WTC11 (cell line): ENCODE data around the gene CSPG4. TPM values are rescaled to one million over a fixed set of nuclear protein-coding genes. Genes with fewer than 3 reads are reported as not detected.

ENCODE experiments used
- ATAC-seq: fragments of 200-7000 bp; cut with Tn5 transposase; 2 replicates; pipeline ENCODE4 v1.10.0; 2021; ENCODE audit warnings: mild to moderate bottlenecking, moderate library complexity
- CTCF ChIA-PET: fragments of 300-600 bp; sonication (Branson Sonifier 250); formaldehyde crosslinking; loops from one replicate; lab custom pipeline; 2021; ENCODE audit warnings: antibody characterized with exemption; lab: Charles Lee
- POLR2A ChIA-PET: fragments of 350-600 bp; sonication (Branson Sonifier 250); formaldehyde crosslinking; loops from one replicate; lab custom pipeline; 2021; ENCODE audit warnings: antibody characterized with exemption; lab: Charles Lee
- DNase-seq: peaks from one replicate; pipeline ENCODE4 v3.0.0; 2021; ENCODE audit warnings: low spot score
- H3K27ac Mint-ChIP-seq: 2 replicates; pipeline ENCODE4 v1.8.0; 2021; ENCODE audit warnings: mixed read lengths
- H3K27me3 Mint-ChIP-seq: 2 replicates; pipeline ENCODE4 v1.8.0; 2021; ENCODE audit warnings: low read depth, mild to moderate bottlenecking, moderate library complexity, mixed read lengths
- H3K36me3 Mint-ChIP-seq: 2 replicates; pipeline ENCODE4 v1.8.0; 2021; ENCODE audit warnings: mixed read lengths
- H3K4me1 Mint-ChIP-seq: 2 replicates; pipeline ENCODE4 v1.8.0; 2022; ENCODE audit warnings: mixed read lengths
- H3K4me3 Mint-ChIP-seq: 2 replicates; pipeline ENCODE4 v1.8.0; 2021; ENCODE audit warnings: mild to moderate bottlenecking, moderate library complexity, mixed read lengths
- H3K9me3 Mint-ChIP-seq: 2 replicates; pipeline ENCODE4 v1.8.0; 2021; ENCODE audit warnings: mixed read lengths
- JAZF1 ChIP-seq: fragments of 250-450 bp; sonication (Bioruptor Pico); IDR thresholded peaks from 2 replicates; pipeline ENCODE4 v1.9.0; 2021; ENCODE audit warnings: moderate library complexity, mild to moderate bottlenecking, inconsistent platforms
- MYBL2 ChIP-seq: sonication (generic); formaldehyde crosslinking; IDR thresholded peaks from 2 replicates; pipeline ENCODE4 v1.8.1; 2023; ENCODE audit warnings: mild to moderate bottlenecking, moderate library complexity, missing genetic modification reagents
- NFATC4 ChIP-seq: fragments of 250-450 bp; sonication (Bioruptor Pico); IDR thresholded peaks from 2 replicates; pipeline ENCODE4 v1.9.0; 2021; ENCODE audit warnings: mild to moderate bottlenecking
- SMAD4 ChIP-seq: sonication (generic); formaldehyde crosslinking; IDR thresholded peaks from 2 replicates; pipeline ENCODE4 v1.8.0; 2022; ENCODE audit warnings: mild to moderate bottlenecking, missing genetic modification reagents
- ZNF121 ChIP-seq: sonication (generic); formaldehyde crosslinking; IDR thresholded peaks from 2 replicates; pipeline ENCODE4 v1.8.0; 2023; ENCODE audit warnings: missing genetic modification reagents
- ZNF138 ChIP-seq: sonication (generic); formaldehyde crosslinking; conservative IDR thresholded peaks from 2 replicates; pipeline ENCODE4 v1.8.1; 2022; ENCODE audit warnings: mild to moderate bottlenecking, moderate library complexity, missing genetic modification reagents
- ZNF232 ChIP-seq: sonication (generic); formaldehyde crosslinking; IDR thresholded peaks from 2 replicates; pipeline ENCODE4 v1.8.0; 2022; ENCODE audit warnings: mild to moderate bottlenecking, missing genetic modification reagents
- ZNF317 ChIP-seq: sonication (generic); formaldehyde crosslinking; IDR thresholded peaks from 2 replicates; pipeline ENCODE4 v1.8.1; 2023; ENCODE audit warnings: low read depth, mild to moderate bottlenecking, moderate library complexity, missing genetic modification reagents, borderline replicate concordance
- total RNA-seq: library from RNA; stranded (reverse); gene quantifications from 3 replicates; pipeline ENCODE4 v1.2.3, GENCODE V29; 2021
- TF ChIP-seq, protein P1 (sequence below): fragments of 250-450 bp; sonication (Bioruptor Pico); IDR thresholded peaks from 2 replicates; pipeline ENCODE4 v1.9.0; 2021; ENCODE audit warnings: mild to moderate bottlenecking
- TF ChIP-seq, protein P2 (sequence below): sonication (generic); formaldehyde crosslinking; IDR thresholded peaks from 2 replicates; pipeline ENCODE4 v1.8.1; 2023; ENCODE audit warnings: mild to moderate bottlenecking, missing genetic modification reagents
- TF ChIP-seq, protein P3 (sequence below): sonication (generic); formaldehyde crosslinking; IDR thresholded peaks from 2 replicates; pipeline ENCODE4 v1.8.0; 2022; ENCODE audit warnings: mild to moderate bottlenecking, missing genetic modification reagents
- TF ChIP-seq, protein P4 (sequence below): sonication (generic); formaldehyde crosslinking; IDR thresholded peaks from 2 replicates; pipeline ENCODE4 v1.8.1; 2023; ENCODE audit warnings: mild to moderate bottlenecking, missing genetic modification reagents, moderate library complexity
- TF ChIP-seq, protein P5 (sequence below): sonication (generic); formaldehyde crosslinking; IDR thresholded peaks from 2 replicates; pipeline ENCODE4 v1.8.1; 2022; ENCODE audit warnings: low read depth, mild to moderate bottlenecking, moderate library complexity, missing genetic modification reagents, borderline replicate concordance
- TF ChIP-seq, protein P6 (sequence below): sonication (generic); formaldehyde crosslinking; IDR thresholded peaks from 2 replicates; pipeline ENCODE4 v1.8.0; 2022; ENCODE audit warnings: missing genetic modification reagents
- TF ChIP-seq, protein P7 (sequence below): sonication (generic); formaldehyde crosslinking; IDR thresholded peaks from 2 replicates; pipeline ENCODE4 v1.8.0; 2023; ENCODE audit warnings: missing genetic modification reagents, mild to moderate bottlenecking, borderline replicate concordance

The CSPG4 gene
- total RNA-seq, 1 experiment from 2014 or later: 2.9 TPM

DNA sequence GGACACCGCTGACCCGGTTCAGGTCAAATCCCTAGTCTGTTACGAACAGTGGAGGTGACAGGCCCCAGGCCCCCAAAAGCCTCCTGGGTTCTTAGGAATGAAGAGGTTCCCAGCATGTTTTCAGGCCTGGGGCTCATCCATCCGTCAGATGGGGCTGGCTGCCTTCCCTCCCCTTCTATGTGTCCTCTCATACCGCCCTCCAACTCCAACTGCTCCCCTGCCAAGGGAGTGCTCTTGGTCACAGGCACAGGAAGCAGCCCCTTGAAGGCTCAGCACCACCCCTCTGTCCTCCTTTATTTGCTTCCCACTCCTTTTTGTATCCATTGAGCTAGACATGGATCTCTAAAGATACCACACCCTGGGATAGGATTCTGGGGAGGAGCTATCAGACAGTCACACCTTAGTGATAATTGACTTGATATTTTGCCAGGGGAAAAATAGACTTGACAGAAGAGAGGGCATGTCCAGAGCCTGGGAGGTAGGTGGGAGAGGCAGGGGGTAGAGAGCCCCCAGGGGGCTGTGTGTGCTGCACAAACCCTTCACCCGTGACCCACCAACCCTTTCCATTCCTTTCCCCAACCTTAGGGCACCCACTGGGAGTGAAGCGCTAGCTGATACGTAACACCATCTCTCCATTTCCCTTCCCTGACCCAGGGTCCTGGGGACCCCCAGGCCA, 10.7 kb upstream of the CSPG4 start:
- Mint-ChIP-seq H3K36me3 (no peaks in the 10 kb centered on the region), H3K9me3 (no peaks in the 10 kb centered on the region), H3K27ac (no peak overlapping the region), H3K4me3 (no peak overlapping the region), H3K4me1 (no peaks in the 10 kb centered on the region; the same call in 1 of the 2 replicates), H3K27me3 (peaks cover 54% of the 10 kb centered on the region)
- ChIA-PET CTCF (interaction anchor here (0.9 to 3.2 kb wide), 10 partner anchors 10 to 86 kb away, joined by 3 to 21 read pairs (median 5); no protein-coding TSS in a partner anchor), POLR2A (interaction anchor here (0.6 to 1.8 kb wide), 3 partner anchors 10 to 83 kb away, joined by 3 to 8 read pairs (median 4); partner anchors contain the start of gene IMP3)
- no peak for DNase-seq
- ATAC-seq: no peak
- TF ChIP-seq JAZF1 (CRISPR knock-in tag) (no peak), NFATC4 (CRISPR knock-in tag) (no peak), ZNF232 (CRISPR knock-in tag) (no peak), ZNF121 (CRISPR knock-in tag) (no peak), ZNF317 (CRISPR knock-in tag) (no peak), MYBL2 (no peak)
- TF ChIP-seq, protein P1, sequence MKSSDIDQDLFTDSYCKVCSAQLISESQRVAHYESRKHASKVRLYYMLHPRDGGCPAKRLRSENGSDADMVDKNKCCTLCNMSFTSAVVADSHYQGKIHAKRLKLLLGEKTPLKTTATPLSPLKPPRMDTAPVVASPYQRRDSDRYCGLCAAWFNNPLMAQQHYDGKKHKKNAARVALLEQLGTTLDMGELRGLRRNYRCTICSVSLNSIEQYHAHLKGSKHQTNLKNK (CRISPR knock-in tag): no peak
- TF ChIP-seq, protein P2, sequence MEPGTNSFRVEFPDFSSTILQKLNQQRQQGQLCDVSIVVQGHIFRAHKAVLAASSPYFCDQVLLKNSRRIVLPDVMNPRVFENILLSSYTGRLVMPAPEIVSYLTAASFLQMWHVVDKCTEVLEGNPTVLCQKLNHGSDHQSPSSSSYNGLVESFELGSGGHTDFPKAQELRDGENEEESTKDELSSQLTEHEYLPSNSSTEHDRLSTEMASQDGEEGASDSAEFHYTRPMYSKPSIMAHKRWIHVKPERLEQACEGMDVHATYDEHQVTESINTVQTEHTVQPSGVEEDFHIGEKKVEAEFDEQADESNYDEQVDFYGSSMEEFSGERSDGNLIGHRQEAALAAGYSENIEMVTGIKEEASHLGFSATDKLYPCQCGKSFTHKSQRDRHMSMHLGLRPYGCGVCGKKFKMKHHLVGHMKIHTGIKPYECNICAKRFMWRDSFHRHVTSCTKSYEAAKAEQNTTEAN: no peak
- TF ChIP-seq, protein P3, sequence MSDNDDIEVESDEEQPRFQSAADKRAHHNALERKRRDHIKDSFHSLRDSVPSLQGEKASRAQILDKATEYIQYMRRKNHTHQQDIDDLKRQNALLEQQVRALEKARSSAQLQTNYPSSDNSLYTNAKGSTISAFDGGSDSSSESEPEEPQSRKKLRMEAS (CRISPR knock-in tag): no peak
- TF ChIP-seq, protein P4, sequence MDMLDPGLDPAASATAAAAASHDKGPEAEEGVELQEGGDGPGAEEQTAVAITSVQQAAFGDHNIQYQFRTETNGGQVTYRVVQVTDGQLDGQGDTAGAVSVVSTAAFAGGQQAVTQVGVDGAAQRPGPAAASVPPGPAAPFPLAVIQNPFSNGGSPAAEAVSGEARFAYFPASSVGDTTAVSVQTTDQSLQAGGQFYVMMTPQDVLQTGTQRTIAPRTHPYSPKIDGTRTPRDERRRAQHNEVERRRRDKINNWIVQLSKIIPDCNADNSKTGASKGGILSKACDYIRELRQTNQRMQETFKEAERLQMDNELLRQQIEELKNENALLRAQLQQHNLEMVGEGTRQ (CRISPR knock-in tag): no peak
- TF ChIP-seq, protein P5, sequence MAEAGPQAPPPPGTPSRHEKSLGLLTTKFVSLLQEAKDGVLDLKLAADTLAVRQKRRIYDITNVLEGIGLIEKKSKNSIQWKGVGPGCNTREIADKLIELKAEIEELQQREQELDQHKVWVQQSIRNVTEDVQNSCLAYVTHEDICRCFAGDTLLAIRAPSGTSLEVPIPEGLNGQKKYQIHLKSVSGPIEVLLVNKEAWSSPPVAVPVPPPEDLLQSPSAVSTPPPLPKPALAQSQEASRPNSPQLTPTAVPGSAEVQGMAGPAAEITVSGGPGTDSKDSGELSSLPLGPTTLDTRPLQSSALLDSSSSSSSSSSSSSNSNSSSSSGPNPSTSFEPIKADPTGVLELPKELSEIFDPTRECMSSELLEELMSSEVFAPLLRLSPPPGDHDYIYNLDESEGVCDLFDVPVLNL: no peak
- TF ChIP-seq, protein P6, sequence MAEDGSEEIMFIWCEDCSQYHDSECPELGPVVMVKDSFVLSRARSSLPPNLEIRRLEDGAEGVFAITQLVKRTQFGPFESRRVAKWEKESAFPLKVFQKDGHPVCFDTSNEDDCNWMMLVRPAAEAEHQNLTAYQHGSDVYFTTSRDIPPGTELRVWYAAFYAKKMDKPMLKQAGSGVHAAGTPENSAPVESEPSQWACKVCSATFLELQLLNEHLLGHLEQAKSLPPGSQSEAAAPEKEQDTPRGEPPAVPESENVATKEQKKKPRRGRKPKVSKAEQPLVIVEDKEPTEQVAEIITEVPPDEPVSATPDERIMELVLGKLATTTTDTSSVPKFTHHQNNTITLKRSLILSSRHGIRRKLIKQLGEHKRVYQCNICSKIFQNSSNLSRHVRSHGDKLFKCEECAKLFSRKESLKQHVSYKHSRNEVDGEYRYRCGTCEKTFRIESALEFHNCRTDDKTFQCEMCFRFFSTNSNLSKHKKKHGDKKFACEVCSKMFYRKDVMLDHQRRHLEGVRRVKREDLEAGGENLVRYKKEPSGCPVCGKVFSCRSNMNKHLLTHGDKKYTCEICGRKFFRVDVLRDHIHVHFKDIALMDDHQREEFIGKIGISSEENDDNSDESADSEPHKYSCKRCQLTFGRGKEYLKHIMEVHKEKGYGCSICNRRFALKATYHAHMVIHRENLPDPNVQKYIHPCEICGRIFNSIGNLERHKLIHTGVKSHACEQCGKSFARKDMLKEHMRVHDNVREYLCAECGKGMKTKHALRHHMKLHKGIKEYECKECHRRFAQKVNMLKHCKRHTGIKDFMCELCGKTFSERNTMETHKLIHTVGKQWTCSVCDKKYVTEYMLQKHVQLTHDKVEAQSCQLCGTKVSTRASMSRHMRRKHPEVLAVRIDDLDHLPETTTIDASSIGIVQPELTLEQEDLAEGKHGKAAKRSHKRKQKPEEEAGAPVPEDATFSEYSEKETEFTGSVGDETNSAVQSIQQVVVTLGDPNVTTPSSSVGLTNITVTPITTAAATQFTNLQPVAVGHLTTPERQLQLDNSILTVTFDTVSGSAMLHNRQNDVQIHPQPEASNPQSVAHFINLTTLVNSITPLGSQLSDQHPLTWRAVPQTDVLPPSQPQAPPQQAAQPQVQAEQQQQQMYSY (CRISPR knock-in tag): no peak

DNA sequence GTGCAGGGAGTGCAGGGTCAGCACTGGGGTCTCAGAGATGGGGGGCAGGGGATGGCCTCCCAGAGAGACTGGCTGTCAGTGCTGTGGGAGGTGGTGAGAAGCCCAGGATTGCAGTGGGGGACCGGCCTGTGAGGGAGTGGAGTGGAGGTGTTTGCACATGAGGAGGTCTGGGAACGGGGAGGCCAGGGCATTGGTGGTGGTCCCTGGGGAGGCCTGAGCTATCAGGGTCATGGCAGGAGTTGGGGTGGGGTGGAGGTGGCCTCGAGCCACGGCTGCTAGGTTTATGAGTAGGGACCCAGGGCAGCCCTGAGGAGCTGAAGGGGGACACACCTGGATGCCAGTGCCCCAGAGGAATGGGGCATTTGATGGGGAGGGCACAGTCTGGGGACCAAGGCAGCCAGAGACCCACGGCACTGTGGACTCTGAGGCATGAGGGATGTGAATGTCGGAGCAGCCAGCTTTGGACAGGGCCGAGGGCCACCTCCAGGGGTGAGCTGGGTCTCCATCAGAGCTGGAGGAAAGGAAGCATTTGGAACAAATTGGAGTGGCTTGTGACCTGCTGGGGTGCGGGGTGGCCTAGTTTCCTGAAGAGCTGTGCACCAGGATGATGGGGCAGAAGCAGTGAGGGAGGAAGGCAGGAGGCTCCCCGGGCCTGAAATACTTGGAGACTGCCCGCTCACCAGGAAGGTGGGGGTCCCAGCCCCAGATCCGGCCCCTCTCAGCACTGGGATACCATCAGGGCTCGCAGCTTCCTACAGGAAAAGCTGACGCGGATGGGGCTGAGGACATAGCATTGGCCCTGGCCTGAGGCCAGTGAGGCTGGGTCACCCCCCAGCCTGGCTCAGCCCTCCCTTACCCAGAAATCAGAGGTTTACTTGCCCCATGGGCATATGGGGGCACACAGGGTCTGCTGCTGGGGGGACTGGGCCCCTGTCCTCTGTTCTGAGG, 9.5 kb upstream of the CSPG4 start:
- no peak overlapping the region for H3K4me3 Mint-ChIP-seq
- ATAC-seq: no peak
- H3K27me3 Mint-ChIP-seq: peaks cover 44% of the 10 kb centered on the region
- H3K36me3 Mint-ChIP-seq: no peaks in the 10 kb centered on the region
- no peak overlapping the region for H3K27ac Mint-ChIP-seq
- DNase-seq: no peak
- ChIA-PET POLR2A (no interaction called here), CTCF (interaction anchor here (0.9 to 3.2 kb wide), 4 partner anchors 11 to 80 kb away, joined by 5 to 21 read pairs (median 8); no protein-coding TSS in a partner anchor)
- H3K9me3 Mint-ChIP-seq: no peaks in the 10 kb centered on the region
- no peaks in the 10 kb centered on the region; the same call in 1 of the 2 replicates for H3K4me1 Mint-ChIP-seq
- TF ChIP-seq, protein P7, sequence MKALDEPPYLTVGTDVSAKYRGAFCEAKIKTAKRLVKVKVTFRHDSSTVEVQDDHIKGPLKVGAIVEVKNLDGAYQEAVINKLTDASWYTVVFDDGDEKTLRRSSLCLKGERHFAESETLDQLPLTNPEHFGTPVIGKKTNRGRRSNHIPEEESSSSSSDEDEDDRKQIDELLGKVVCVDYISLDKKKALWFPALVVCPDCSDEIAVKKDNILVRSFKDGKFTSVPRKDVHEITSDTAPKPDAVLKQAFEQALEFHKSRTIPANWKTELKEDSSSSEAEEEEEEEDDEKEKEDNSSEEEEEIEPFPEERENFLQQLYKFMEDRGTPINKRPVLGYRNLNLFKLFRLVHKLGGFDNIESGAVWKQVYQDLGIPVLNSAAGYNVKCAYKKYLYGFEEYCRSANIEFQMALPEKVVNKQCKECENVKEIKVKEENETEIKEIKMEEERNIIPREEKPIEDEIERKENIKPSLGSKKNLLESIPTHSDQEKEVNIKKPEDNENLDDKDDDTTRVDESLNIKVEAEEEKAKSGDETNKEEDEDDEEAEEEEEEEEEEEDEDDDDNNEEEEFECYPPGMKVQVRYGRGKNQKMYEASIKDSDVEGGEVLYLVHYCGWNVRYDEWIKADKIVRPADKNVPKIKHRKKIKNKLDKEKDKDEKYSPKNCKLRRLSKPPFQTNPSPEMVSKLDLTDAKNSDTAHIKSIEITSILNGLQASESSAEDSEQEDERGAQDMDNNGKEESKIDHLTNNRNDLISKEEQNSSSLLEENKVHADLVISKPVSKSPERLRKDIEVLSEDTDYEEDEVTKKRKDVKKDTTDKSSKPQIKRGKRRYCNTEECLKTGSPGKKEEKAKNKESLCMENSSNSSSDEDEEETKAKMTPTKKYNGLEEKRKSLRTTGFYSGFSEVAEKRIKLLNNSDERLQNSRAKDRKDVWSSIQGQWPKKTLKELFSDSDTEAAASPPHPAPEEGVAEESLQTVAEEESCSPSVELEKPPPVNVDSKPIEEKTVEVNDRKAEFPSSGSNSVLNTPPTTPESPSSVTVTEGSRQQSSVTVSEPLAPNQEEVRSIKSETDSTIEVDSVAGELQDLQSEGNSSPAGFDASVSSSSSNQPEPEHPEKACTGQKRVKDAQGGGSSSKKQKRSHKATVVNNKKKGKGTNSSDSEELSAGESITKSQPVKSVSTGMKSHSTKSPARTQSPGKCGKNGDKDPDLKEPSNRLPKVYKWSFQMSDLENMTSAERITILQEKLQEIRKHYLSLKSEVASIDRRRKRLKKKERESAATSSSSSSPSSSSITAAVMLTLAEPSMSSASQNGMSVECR (CRISPR knock-in tag): no peak
- TF ChIP-seq, protein P5: no peak
- TF ChIP-seq ZNF138 (CRISPR knock-in tag): no peak
- TF ChIP-seq, protein P1 (CRISPR knock-in tag): no peak
- TF ChIP-seq SMAD4 (CRISPR knock-in tag): no peak
